GM23338 (cell line): ENCODE measurements around the gene PASK. TPM values are rescaled to one million over a fixed set of nuclear protein-coding genes. Genes with fewer than 3 reads are reported as not detected.
"Not testable (repeated sequence)": the region's sequence is repeated elsewhere in the genome, so short reads cannot be mapped to it uniquely, and the experiment has no call there.

Experiments used
- ATAC-seq: fragments of 200-7000 bp; cut with Tn5 transposase; 3 replicates; pipeline ENCODE4 v1.9.1; 2020
- DNase-seq: peaks from one replicate; pipeline ENCODE4 v3.0.0-alpha.2; 2015; ENCODE audit warnings: low spot score
- H2AFZ ChIP-seq: fragments of 200-600 bp; sonication (generic); 2 replicates; pipeline ENCODE4 v1.8.0; 2016; ENCODE audit warnings: antibody characterized with exemption, mild to moderate bottlenecking, moderate library complexity
- H3F3A ChIP-seq: fragments of 200-600 bp; sonication (generic); replicated peaks from 2 replicates; pipeline ENCODE4 v1.8.0; 2017; ENCODE audit warnings: antibody characterized with exemption, mixed run types, low read depth
- H3K27ac ChIP-seq: fragments of 200-600 bp; sonication (generic); 2 replicates; pipeline ENCODE4 v1.6.1; 2016; ENCODE audit warnings: low read depth
- H3K27me3 ChIP-seq: fragments of 200-600 bp; sonication (generic); 2 replicates; pipeline ENCODE4 v1.8.0; 2016; ENCODE audit warnings: mild to moderate bottlenecking, mixed run types, moderate library complexity; ENCODE audit not compliant: insufficient read depth
- H3K36me3 ChIP-seq: fragments of 200-600 bp; sonication (generic); 2 replicates; pipeline ENCODE4 v1.8.0; 2016; ENCODE audit warnings: mild to moderate bottlenecking; ENCODE audit not compliant: insufficient read depth
- H3K4me1 ChIP-seq: fragments of 200-600 bp; sonication (generic); 2 replicates; pipeline ENCODE4 v1.8.0; 2016; ENCODE audit warnings: mild to moderate bottlenecking, moderate library complexity; ENCODE audit not compliant: insufficient read depth
- H3K4me2 ChIP-seq: fragments of 200-600 bp; sonication (generic); 2 replicates; pipeline ENCODE4 v1.7.1; 2017; ENCODE audit warnings: mixed run types
- H3K4me3 ChIP-seq: fragments of 200-600 bp; sonication (generic); 2 replicates; pipeline ENCODE4 v1.6.1; 2016; ENCODE audit warnings: mixed run types
- H3K79me2 ChIP-seq: fragments of 200-600 bp; sonication (generic); replicated peaks from 2 replicates; pipeline ENCODE4 v1.8.0; 2017; ENCODE audit warnings: mild to moderate bottlenecking; ENCODE audit not compliant: insufficient read depth
- H3K9me2 ChIP-seq: fragments of 200-600 bp; sonication (generic); 2 replicates; pipeline ENCODE4 v1.8.0; 2017; ENCODE audit not compliant: insufficient read depth
- H4K20me1 ChIP-seq: fragments of 200-600 bp; sonication (generic); replicated peaks from 2 replicates; pipeline ENCODE4 v1.8.0; 2017; ENCODE audit warnings: mild to moderate bottlenecking; ENCODE audit not compliant: insufficient read depth
- H3K27ac Mint-ChIP-seq: 2 replicates; pipeline ENCODE4 v1.8.0; 2020; ENCODE audit warnings: inconsistent platforms, mild to moderate bottlenecking, moderate library complexity, mixed read lengths
- H3K27me3 Mint-ChIP-seq: 3 replicates; pipeline ENCODE4 v1.8.0; 2022; ENCODE audit warnings: low read depth, mild to moderate bottlenecking, moderate library complexity, mixed read lengths, inconsistent platforms; ENCODE audit not compliant: insufficient read depth, poor library complexity
- H3K36me3 Mint-ChIP-seq: 3 replicates; pipeline ENCODE4 v1.8.0; 2021; ENCODE audit warnings: low read depth, mild to moderate bottlenecking, inconsistent platforms, moderate library complexity, mixed read lengths
- H3K4me1 Mint-ChIP-seq: 3 replicates; pipeline ENCODE4 v1.8.0; 2020; ENCODE audit warnings: mild to moderate bottlenecking, inconsistent platforms, mixed read lengths
- H3K4me3 Mint-ChIP-seq: 3 replicates; pipeline ENCODE4 v1.8.0; 2021; ENCODE audit warnings: moderate library complexity, mild to moderate bottlenecking, inconsistent platforms, mixed read lengths
- H3K9me3 Mint-ChIP-seq: 3 replicates; pipeline ENCODE4 v1.8.0; 2020; ENCODE audit warnings: moderate library complexity, mild to moderate bottlenecking, inconsistent platforms, mixed read lengths
- CREB1 ChIP-seq: fragments of 250-450 bp; sonication (Bioruptor Pico); IDR thresholded peaks from 2 replicates; pipeline ENCODE4 v1.5.0; 2020; ENCODE audit warnings: low read depth, mild to moderate bottlenecking, moderate library complexity
- CTCF ChIP-seq, 2 experiments: fragments of 200-600 bp in 1 of 2; sonication (generic) in 1 of 2; conservative IDR thresholded peaks; 2 replicates each; pipeline versions ENCODE4 v1.5.1 to v1.6.1; 2016 to 2017; ENCODE audit warnings: antibody characterized with exemption in 2 of 2, low read depth in 2 of 2, mild to moderate bottlenecking in 2 of 2, moderate library complexity in 1 of 2
- ETS1 ChIP-seq: IDR thresholded peaks from 2 replicates; pipeline ENCODE4 v1.6.1; 2016; ENCODE audit warnings: antibody characterized with exemption
- EZH2 ChIP-seq: fragments of 200-600 bp; sonication (generic); IDR thresholded peaks from one replicate; pipeline ENCODE4 v1.8.0; 2017; ENCODE audit warnings: antibody characterized with exemption, mild to moderate bottlenecking, low read depth; ENCODE audit not compliant: unreplicated experiment
- EZH2phosphoT487 ChIP-seq: fragments of 200-600 bp; sonication (generic); IDR thresholded peaks from one replicate; pipeline ENCODE4 v1.8.1; 2018; ENCODE audit warnings: antibody characterized with exemption; ENCODE audit not compliant: unreplicated experiment
- JUNB ChIP-seq: IDR thresholded peaks from one replicate; pipeline ENCODE4 v1.6.1; 2016; ENCODE audit warnings: antibody characterized with exemption; ENCODE audit not compliant: unreplicated experiment
- NANOG ChIP-seq: IDR thresholded peaks from 2 replicates; pipeline ENCODE4 v1.6.1; 2016; ENCODE audit warnings: antibody characterized with exemption, borderline replicate concordance
- POLR2AphosphoS5 ChIP-seq: IDR thresholded peaks from 2 replicates; pipeline ENCODE4 v1.6.1; 2016; ENCODE audit warnings: antibody characterized with exemption, low read depth
- REST ChIP-seq: IDR thresholded peaks from one replicate; pipeline ENCODE4 v1.6.1; 2018; ENCODE audit warnings: antibody characterized with exemption; ENCODE audit not compliant: unreplicated experiment
- STAT1 ChIP-seq: IDR thresholded peaks from one replicate; pipeline ENCODE4 v1.6.1; 2016; ENCODE audit warnings: antibody characterized with exemption; ENCODE audit not compliant: unreplicated experiment
- ZNF114 ChIP-seq: fragments of 250-450 bp; sonication (Bioruptor Pico); IDR thresholded peaks from 2 replicates; pipeline ENCODE4 v1.5.0; 2020; ENCODE audit warnings: mild to moderate bottlenecking, moderate library complexity
- ZNF331 ChIP-seq: fragments of 250-450 bp; sonication (Bioruptor Pico); IDR thresholded peaks from 2 replicates; pipeline ENCODE4 v1.5.0; 2020; ENCODE audit warnings: low read depth, mild to moderate bottlenecking, moderate library complexity
- polyA plus RNA-seq: library from polyadenylated mRNA; unstranded; fragments of >200 nt; fragmentation: Nextera tagmentation; extraction: Ambion mirVana; gene quantifications from 2 replicates; pipeline ENCODE4 v1.2.1, GENCODE V29; 2016
- total RNA-seq: library from RNA; depleted of rRNA; stranded (reverse); fragments of >200 nt; shearing (Covaris generic); gene quantifications from 2 replicates; pipeline ENCODE4 v1.2.3, GENCODE V29; 2014

The PASK gene
- total and polyA plus RNA-seq, 2 experiments from 2014 or later = 12.5 to 38.4 TPM

- TF ChIP-seq REST (no peak), STAT1 (no peak), EZH2 (no peak), NANOG (no peak), CREB1 (CRISPR knock-in tag) (no peak)
These were observed 55.1 kb downstream of the PASK start (continued) for GRCh38 chr2:241094172-241094571.

- H3K27me3 ChIP-seq, H3K27me3 Mint-ChIP-seq, H3K9me2 ChIP-seq, H3K4me3 ChIP-seq, H3F3A ChIP-seq, H3K4me2 ChIP-seq, H3K27ac Mint-ChIP-seq, ATAC-seq, H3K4me3 Mint-ChIP-seq, H2AFZ ChIP-seq, H3K9me3 Mint-ChIP-seq, DNase-seq: not testable (repeated sequence)
- Histone ChIP-seq H3K79me2 (peaks cover 22% of the 10 kb centered on the region), H3K36me3 (peaks cover 27% of the 10 kb centered on the region), H3K27ac (peak overlapping the region; percentile 69; the same call in 1 of the 2 replicates), H4K20me1 (peaks cover 24% of the 10 kb centered on the region), H3K4me1 (peaks cover 11% of the 10 kb centered on the region; the same call in 1 of the 2 replicates)
- H3K36me3 Mint-ChIP-seq = peaks cover 57% of the 10 kb centered on the region
- H3K4me1 Mint-ChIP-seq = peaks cover 13% of the 10 kb centered on the region
These were observed 56.0 kb downstream of the PASK start for GRCh38 chr2:241093133-241093781.

GRCh38 chr2:241092677-241093076 lies 56.6 kb downstream of the PASK start:
- Mint-ChIP-seq H3K9me3 (no peaks in the 10 kb centered on the region), H3K27me3 (peaks cover 8% of the 10 kb centered on the region), H3K27ac (no peak overlapping the region), H3K36me3 (peaks cover 61% of the 10 kb centered on the region), H3K4me3 (no peak overlapping the region), H3K4me1 (peaks cover 13% of the 10 kb centered on the region)
- H2AFZ ChIP-seq = no peak overlapping the region
- peaks cover 18% of the 10 kb centered on the region for H4K20me1 ChIP-seq
- no peak overlapping the region for H3K4me3 ChIP-seq
- peaks cover 21% of the 10 kb centered on the region for H3K36me3 ChIP-seq
- H3K4me2 ChIP-seq = no peak overlapping the region
- H3K27ac ChIP-seq = no peak overlapping the region
- no peak for ATAC-seq
- peaks cover 16% of the 10 kb centered on the region for H3K79me2 ChIP-seq
- H3F3A ChIP-seq = no peaks in the 10 kb centered on the region
- H3K9me2 ChIP-seq = no peaks in the 10 kb centered on the region
- DNase-seq = no peak
- no peaks in the 10 kb centered on the region for H3K27me3 ChIP-seq
- H3K4me1 ChIP-seq = peaks cover 11% of the 10 kb centered on the region; the same call in 1 of the 2 replicates
- no peak for TF ChIP-seq ZNF114
- TF ChIP-seq POLR2AphosphoS5 = no peak
- TF ChIP-seq JUNB = no peak
- no peak for TF ChIP-seq CREB1 (CRISPR knock-in tag)
- no peak for TF ChIP-seq REST
- no peak for TF ChIP-seq EZH2
- TF ChIP-seq CTCF (conservative IDR thresholded peaks at IDR 0.05; ENCODE audit: low read depth in 2 of 2) = no peak
- no peak for TF ChIP-seq NANOG
- TF ChIP-seq STAT1 = no peak
- TF ChIP-seq ZNF331 (CRISPR knock-in tag) = no peak
- no peak for TF ChIP-seq EZH2phosphoT487
- no peak for TF ChIP-seq ETS1
